ENCODE data around the gene THUMPD3.

Gene THUMPD3, protein sequence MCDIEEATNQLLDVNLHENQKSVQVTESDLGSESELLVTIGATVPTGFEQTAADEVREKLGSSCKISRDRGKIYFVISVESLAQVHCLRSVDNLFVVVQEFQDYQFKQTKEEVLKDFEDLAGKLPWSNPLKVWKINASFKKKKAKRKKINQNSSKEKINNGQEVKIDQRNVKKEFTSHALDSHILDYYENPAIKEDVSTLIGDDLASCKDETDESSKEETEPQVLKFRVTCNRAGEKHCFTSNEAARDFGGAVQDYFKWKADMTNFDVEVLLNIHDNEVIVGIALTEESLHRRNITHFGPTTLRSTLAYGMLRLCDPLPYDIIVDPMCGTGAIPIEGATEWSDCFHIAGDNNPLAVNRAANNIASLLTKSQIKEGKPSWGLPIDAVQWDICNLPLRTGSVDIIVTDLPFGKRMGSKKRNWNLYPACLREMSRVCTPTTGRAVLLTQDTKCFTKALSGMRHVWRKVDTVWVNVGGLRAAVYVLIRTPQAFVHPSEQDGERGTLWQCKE

DNA sequence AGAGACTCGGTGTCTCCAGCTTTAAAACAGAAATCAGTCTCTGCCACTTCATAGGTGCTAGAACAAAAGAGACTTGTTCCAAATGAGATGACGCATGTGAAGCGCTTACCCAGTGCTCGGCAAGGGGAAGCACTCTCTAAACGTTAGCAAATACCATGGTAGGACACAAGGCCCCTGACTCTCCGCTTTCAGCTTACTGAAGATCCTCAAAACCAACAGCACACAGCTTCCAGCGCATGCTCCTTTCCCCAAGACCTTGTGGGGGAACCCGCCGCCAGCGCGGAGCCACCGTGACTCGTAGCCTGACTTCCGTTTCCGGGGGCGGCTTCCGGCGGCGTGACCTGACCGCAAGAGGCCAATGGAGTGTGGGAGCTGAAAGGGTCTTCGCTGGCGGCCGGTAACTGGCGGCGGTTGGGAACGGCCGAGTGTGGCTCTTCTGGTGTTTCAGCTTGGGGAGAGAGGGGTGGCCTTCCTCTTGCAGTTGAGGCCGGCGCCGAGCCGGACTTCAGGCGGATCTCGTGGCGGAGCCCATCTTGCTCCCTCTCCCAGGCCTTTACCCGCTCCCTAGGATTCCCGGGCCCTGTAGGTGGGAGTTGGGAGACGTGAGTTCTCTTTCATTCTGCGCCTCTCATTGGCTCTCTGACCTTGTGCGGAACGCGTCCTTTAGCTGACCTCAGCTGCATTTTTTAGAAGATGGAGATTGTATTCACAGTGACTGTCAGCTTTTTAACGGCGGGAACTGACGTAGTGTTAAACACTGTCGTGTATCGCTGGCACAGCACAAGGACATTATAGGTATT is at the start of gene THUMPD3:
Gene THUMPD3, plus strand, starts transcription at position 324 of the 800 bp plus-strand sequence. CDS start 2,015 bp downstream, outside the sequence.
- Histone ChIP-seq H3K4me1 (ENCODE audit: insufficient read depth, low read length) (peaks cover 1% of the 10 kb centered on the region), H3K4me3 (ENCODE audit: low read length) (no peak within 1 kb of the TSS), H3K9me3 (ENCODE audit: low read length) (no peaks in the 10 kb centered on the region), H3K27me3 (ENCODE audit: insufficient read depth, low read length) (no peaks in the 10 kb centered on the region), H2AFZ (ENCODE audit: low read depth, low read length) (no peak within 1 kb of the TSS), H3K36me3 (ENCODE audit: insufficient read depth, low read length) (no peaks in the 10 kb centered on the region)

DNA sequence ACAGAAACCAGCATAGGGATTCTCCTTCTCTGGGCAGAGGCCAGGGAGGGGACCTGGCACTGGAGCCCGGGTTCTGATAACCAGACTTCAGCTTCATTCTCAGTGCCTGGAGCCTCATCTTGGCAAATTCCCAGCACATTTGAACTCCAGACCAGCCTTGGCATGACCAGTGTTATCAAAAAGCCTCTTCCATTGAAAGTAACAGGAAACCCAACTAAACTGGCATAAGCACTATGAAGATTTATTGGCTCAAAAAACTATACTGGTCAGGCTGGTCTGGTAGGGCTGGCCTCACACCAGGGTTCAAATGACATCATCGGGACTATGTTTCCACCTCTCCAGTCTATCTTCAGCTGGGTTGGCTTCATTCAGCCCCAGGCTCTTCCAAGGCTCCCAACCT is 48.1 kb upstream of the THUMPD3 start:
- Histone ChIP-seq H3K36me3 (ENCODE audit: insufficient read depth, low read length) (no peaks in the 10 kb centered on the region), H3K4me3 (ENCODE audit: low read length) (no peak overlapping the region), H2AFZ (ENCODE audit: low read depth, low read length) (no peak overlapping the region), H3K27me3 (ENCODE audit: insufficient read depth, low read length) (no peaks in the 10 kb centered on the region), H3K9me3 (ENCODE audit: low read length) (no peaks in the 10 kb centered on the region), H3K4me1 (ENCODE audit: insufficient read depth, low read length) (peaks cover 41% of the 10 kb centered on the region)

DNA sequence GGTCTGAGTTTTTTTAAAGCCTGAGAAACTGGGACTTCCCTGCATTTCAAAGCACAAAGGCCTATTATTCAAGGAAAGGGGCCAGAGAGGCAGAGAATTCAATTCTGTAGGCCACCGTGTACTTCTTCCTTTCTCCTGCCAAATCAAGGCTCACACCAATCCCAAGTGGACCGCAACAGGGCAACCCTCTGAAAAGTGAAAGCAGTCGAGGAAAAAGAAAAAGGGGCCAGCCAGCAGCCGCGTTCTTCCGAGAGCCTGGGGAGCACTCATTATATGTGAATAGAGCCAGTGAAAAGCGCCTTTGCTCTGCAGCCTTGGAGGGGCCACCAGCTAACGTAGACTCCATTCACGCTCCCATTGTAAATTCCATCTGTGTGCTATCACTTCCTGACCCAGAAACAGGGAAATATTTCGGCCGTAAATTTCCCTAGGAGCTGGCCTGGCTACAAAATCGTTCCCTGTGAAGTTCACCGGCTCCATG is 45.9 kb upstream of the THUMPD3 start:
- peak overlapping the region; percentile 15 for H3K4me3 ChIP-seq (ENCODE audit: low read length)
- no peak overlapping the region for H2AFZ ChIP-seq (ENCODE audit: low read depth, low read length)
- no peaks in the 10 kb centered on the region for H3K36me3 ChIP-seq (ENCODE audit: insufficient read depth, low read length)
- H3K9me3 ChIP-seq (ENCODE audit: low read length) = no peaks in the 10 kb centered on the region
- peaks cover 40% of the 10 kb centered on the region for H3K4me1 ChIP-seq (ENCODE audit: insufficient read depth, low read length)
- no peaks in the 10 kb centered on the region for H3K27me3 ChIP-seq (ENCODE audit: insufficient read depth, low read length)

DNA sequence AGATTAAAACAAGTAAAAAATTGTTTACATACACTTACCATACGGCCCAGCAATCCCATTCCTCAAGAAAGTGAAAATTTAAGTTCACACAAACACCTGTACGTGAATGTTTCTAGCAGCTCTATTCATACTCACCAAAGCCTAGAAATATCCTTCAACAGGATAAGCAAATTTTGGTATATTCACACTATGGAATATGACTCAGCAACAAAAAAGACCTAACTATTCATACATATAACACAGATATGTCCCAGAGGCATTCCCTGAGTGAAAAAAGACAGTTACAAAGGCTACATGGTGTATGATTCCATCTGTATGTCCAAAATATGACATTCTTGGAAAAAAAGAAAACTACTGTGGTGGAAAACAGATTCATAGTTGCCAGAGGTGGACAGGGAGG is 40.1 kb upstream of the THUMPD3 start:
- Histone ChIP-seq H2AFZ (ENCODE audit: low read depth, low read length) (no peak overlapping the region), H3K4me3 (ENCODE audit: low read length) (no peak overlapping the region), H3K36me3 (ENCODE audit: insufficient read depth, low read length) (no peaks in the 10 kb centered on the region), H3K9me3 (ENCODE audit: low read length) (peaks cover 1% of the 10 kb centered on the region), H3K27me3 (ENCODE audit: insufficient read depth, low read length) (no peaks in the 10 kb centered on the region), H3K4me1 (ENCODE audit: insufficient read depth, low read length) (peaks cover 25% of the 10 kb centered on the region)

DNA sequence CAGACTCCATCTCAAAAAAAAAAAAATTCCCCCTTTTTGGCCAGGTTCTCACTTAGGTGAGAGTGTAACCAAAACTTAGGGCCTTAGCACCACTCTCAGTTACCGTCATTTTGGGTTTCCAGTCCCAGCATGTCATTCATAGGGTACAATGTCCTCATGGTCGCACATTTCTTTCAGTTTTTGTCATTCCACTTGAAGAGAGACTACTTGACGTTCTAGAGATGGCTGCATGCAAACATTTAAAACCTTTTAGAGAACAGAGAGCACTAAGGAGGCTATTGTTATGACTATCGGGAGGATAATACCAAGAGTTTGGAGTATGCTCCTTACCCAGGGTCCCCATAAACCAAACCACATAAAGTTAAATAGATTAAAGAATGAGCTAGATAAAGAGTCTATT is 37.9 kb upstream of the THUMPD3 start:
- peaks cover 4% of the 10 kb centered on the region for H3K4me1 ChIP-seq (ENCODE audit: insufficient read depth, low read length)
- H2AFZ ChIP-seq (ENCODE audit: low read depth, low read length) = no peak overlapping the region
- no peaks in the 10 kb centered on the region for H3K27me3 ChIP-seq (ENCODE audit: insufficient read depth, low read length)
- peaks cover 1% of the 10 kb centered on the region for H3K9me3 ChIP-seq (ENCODE audit: low read length)
- no peak overlapping the region for H3K4me3 ChIP-seq (ENCODE audit: low read length)
- no peaks in the 10 kb centered on the region for H3K36me3 ChIP-seq (ENCODE audit: insufficient read depth, low read length)

DNA sequence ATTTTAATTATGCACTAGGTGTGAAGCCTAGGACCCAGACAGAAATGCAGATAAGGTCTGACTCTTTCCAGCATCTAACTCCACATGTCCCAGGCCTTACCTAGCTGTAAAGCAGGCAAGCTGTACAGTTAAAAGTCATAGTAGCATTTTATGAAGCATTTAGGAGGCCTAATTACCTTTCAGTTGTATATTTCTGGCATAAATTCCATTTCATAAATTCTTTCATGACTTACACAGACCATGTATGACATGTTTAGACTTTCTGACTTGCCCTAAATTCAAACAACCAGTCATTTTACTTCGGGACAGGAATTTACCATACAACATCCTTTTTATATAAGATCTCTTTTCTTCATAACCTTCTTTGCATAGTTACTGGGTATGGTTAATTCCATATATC is 35.3 kb upstream of the THUMPD3 start:
- no peaks in the 10 kb centered on the region for H3K27me3 ChIP-seq (ENCODE audit: insufficient read depth, low read length)
- peaks cover 1% of the 10 kb centered on the region for H3K9me3 ChIP-seq (ENCODE audit: low read length)
- no peaks in the 10 kb centered on the region for H3K36me3 ChIP-seq (ENCODE audit: insufficient read depth, low read length)
- no peak overlapping the region for H3K4me3 ChIP-seq (ENCODE audit: low read length)
- H3K4me1 ChIP-seq (ENCODE audit: insufficient read depth, low read length) = peaks cover 11% of the 10 kb centered on the region
- no peak overlapping the region for H2AFZ ChIP-seq (ENCODE audit: low read depth, low read length)

DNA sequence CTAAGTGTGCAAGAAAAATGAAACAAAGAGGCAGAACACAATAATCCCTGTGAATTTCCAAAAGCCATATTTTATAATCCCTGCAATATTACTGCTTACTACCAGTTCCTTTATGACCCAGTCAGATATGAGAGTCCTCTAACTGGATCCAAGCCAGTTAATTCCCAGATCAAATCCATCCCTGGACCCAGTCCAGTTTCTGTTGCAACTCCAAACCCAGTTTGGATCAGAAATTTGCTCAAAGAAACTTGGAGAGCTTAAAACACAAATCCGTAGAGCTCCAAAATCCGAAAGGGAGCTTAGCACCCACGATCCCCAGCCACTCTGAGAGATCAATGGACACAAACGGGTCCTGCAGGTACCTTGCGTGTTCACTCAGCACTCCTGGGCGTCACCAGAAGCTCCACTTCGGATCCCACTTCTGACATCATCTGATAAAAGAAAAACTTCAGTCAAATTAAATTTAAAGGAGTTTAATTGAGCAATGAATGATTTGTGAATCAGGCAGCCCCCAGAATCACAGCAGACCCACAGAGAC is 32.6 kb upstream of the THUMPD3 start:
- H2AFZ ChIP-seq (ENCODE audit: low read depth, low read length) = no peak overlapping the region
- H3K27me3 ChIP-seq (ENCODE audit: insufficient read depth, low read length) = no peaks in the 10 kb centered on the region
- no peaks in the 10 kb centered on the region for H3K36me3 ChIP-seq (ENCODE audit: insufficient read depth, low read length)
- H3K9me3 ChIP-seq (ENCODE audit: low read length) = peaks cover 1% of the 10 kb centered on the region
- peaks cover 18% of the 10 kb centered on the region for H3K4me1 ChIP-seq (ENCODE audit: insufficient read depth, low read length)
- no peak overlapping the region for H3K4me3 ChIP-seq (ENCODE audit: low read length)

DNA sequence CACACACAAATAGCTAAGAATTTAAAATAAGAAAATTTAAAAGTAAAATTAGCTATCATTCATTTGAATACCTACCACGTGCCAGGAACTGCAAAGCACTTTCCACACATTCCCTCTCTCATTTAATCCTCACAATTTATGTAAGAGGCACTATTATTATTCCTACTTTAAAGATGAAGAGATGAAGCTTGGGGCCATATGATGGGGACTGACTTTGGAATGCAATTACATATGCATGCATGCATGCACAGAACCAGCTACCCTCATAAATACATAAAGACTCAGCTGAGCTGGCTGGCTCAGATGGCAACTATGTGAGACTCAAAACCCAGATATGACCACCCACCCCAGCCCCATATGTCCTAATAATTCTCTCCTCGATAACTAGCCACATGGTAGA is 31.7 kb upstream of the THUMPD3 start:
- no peaks in the 10 kb centered on the region for H3K27me3 ChIP-seq (ENCODE audit: insufficient read depth, low read length)
- peaks cover 18% of the 10 kb centered on the region for H3K4me1 ChIP-seq (ENCODE audit: insufficient read depth, low read length)
- no peak overlapping the region for H2AFZ ChIP-seq (ENCODE audit: low read depth, low read length)
- peaks cover 1% of the 10 kb centered on the region for H3K9me3 ChIP-seq (ENCODE audit: low read length)
- H3K36me3 ChIP-seq (ENCODE audit: insufficient read depth, low read length) = no peaks in the 10 kb centered on the region
- no peak overlapping the region for H3K4me3 ChIP-seq (ENCODE audit: low read length)

DNA sequence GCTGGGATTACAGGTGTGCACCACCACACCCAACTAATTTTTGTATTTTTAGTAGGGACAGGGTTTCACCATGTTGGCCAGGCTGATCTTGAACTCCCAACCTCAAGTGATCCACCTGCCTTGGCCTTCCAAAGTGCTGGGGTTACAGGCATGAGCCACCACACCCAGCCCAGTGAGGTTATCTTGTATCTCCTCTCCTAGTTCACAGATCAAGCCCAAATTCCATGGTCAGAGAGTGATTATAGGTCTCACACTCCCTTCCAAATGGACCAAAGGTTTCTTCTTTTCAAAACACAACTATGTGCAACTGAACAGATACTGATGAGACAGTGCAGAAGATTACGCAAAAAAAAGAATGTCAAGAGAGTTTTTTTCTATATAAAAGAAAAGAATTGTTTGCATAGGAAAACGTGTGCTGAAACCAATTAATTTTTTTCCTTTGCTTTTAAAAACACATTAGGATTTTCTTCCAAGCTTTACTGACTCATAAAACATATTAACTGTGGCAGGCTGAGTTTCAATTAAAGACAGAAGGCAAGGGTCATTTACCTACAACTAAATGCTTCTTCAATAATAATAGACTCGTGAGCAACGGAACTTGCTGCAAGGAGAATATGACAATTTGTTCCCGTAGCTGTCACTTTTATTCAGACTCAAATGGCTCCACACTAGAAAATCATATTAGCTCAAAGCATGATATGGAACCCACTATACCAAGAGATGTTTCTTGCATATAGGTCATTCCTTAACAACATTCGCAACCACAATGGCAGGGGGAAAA is 30.4 kb upstream of the THUMPD3 start:
- Histone ChIP-seq H3K36me3 (ENCODE audit: insufficient read depth, low read length) (no peaks in the 10 kb centered on the region), H2AFZ (ENCODE audit: low read depth, low read length) (no peak overlapping the region), H3K27me3 (ENCODE audit: insufficient read depth, low read length) (no peaks in the 10 kb centered on the region), H3K4me3 (ENCODE audit: low read length) (no peak overlapping the region), H3K9me3 (ENCODE audit: low read length) (no peaks in the 10 kb centered on the region), H3K4me1 (ENCODE audit: insufficient read depth, low read length) (peaks cover 18% of the 10 kb centered on the region)

DNA sequence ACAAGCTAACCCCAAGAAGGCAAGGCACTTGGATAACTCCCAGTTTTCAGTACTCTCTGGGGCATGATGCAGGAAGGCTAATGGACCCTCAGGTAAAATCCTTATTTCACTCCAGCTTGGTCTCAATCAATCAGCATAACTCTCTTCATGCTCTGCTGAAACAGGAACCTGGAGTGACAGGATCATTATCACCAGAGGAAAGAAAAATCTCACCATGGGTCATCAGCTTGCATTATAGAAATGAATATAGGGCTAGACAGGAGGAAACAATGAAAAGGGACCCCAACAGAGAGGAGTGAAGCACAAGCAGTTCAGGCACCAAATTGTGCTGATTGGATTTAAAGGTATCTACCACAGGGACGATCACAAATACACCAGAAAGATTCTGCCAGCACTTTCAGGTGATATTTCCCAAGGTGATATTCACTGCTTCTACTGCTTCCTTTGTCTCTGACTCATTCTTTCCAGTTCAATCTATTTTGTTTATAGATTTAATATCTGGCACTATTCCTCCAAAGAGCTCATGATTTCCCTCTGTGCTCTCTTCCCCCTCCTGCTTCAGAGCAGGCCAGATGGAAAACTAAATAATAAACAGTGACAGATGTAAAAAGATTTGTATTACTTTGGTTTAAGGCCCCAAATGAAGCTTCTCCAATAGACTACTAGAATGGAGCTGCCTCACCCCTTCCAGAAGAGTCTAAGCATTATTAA is 22.9 kb upstream of the THUMPD3 start:
- Histone ChIP-seq H3K36me3 (ENCODE audit: insufficient read depth, low read length) (no peaks in the 10 kb centered on the region), H3K27me3 (ENCODE audit: insufficient read depth, low read length) (no peaks in the 10 kb centered on the region), H3K9me3 (ENCODE audit: low read length) (no peaks in the 10 kb centered on the region), H3K4me3 (ENCODE audit: low read length) (no peak overlapping the region), H2AFZ (ENCODE audit: low read depth, low read length) (no peak overlapping the region), H3K4me1 (ENCODE audit: insufficient read depth, low read length) (peaks cover 3% of the 10 kb centered on the region)

DNA sequence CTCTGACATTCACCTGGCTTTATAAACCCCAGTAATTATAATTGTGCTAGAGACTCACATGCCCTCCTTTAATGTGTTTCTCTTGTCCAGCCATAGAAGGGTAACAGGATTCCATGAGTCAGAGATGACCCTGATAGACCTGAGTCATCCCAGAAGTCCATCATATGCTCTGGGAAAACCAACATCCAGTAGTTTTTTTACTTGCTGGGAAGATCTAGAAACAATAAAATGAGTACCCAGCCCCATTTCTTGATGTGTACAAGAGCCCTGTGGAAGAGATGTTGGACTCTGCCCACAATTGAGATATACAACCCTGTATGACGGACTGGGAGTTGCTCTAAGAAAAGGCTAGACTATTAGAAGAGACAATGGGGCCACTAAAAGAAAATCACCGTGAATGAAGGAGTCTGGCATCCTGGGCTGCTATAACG is 22.4 kb upstream of the THUMPD3 start:
- Histone ChIP-seq H3K9me3 (ENCODE audit: low read length) (no peaks in the 10 kb centered on the region), H2AFZ (ENCODE audit: low read depth, low read length) (no peak overlapping the region), H3K4me3 (ENCODE audit: low read length) (no peak overlapping the region), H3K27me3 (ENCODE audit: insufficient read depth, low read length) (no peaks in the 10 kb centered on the region), H3K4me1 (ENCODE audit: insufficient read depth, low read length) (peaks cover 3% of the 10 kb centered on the region), H3K36me3 (ENCODE audit: insufficient read depth, low read length) (no peaks in the 10 kb centered on the region)

DNA sequence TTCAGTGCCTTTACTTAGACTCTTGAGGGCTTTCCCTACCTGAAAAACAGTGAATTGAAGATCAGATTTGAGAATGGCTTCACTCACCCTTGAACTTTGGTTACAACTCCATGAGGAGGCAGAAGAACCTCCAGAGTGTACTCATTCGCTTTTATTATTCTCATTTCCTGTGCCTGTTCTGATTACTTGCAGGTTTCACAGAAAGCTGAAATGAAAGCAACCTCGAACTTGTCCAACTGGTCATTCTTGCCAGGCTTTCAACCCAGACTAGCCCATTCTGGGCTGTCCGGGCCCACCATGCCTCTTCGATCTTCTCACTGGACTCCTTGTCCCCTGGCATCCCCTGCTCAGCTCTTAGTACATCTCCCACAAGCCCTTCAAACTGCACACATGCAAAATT is 20.2 kb upstream of the THUMPD3 start:
- Histone ChIP-seq H2AFZ (ENCODE audit: low read depth, low read length) (no peak overlapping the region), H3K4me1 (ENCODE audit: insufficient read depth, low read length) (peaks cover 3% of the 10 kb centered on the region)

More for the DNA sequence above, 20.2 kb upstream of the THUMPD3 start:
- Histone ChIP-seq H3K4me3 (ENCODE audit: low read length) (no peak overlapping the region), H3K27me3 (ENCODE audit: insufficient read depth, low read length) (no peaks in the 10 kb centered on the region), H3K36me3 (ENCODE audit: insufficient read depth, low read length) (no peaks in the 10 kb centered on the region), H3K9me3 (ENCODE audit: low read length) (no peaks in the 10 kb centered on the region)

All from neuron (in vitro differentiated cells).